DND-41 (cell line): Measurements from ENCODE around the gene TP53AIP1.

Source experiments
- EZH2 ChIP-seq: IDR thresholded peaks from 3 replicates; pipeline ENCODE4 v1.6.1; 2012; ENCODE audit warnings: borderline replicate concordance, low read depth, mild to moderate bottlenecking, moderate library complexity, low read length, inconsistent platforms; ENCODE audit not compliant: severe bottlenecking
- TF ChIP-seq, protein P1 (sequence below): IDR thresholded peaks from 2 replicates; pipeline ENCODE4 v1.5.1; 2012; ENCODE audit warnings: borderline replicate concordance, low read length, moderate library complexity, mild to moderate bottlenecking; ENCODE audit not compliant: poor library complexity, severe bottlenecking; ENCODE audit errors: extremely low read depth

DNA sequence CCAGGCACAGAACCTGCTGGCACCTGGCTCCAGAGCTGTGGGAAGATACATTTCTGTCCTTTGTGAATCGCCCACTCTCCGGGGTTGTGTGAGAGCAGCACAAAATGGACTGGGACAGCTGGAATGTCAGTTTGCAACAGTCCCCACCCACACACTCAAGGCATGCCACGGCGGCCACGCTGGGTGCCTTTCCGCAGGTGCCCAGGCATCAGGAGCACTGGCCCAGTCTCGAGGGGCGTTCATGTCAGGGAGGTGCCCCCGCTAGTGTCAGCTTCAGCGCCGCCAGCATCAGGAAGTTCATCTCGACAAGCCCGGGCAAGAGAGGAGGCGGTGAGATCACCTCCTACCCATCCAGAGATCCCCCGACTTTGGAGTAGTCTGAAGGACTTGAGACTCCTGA lies 2.1 kb downstream of the TP53AIP1 start:
- TF ChIP-seq, protein P1, sequence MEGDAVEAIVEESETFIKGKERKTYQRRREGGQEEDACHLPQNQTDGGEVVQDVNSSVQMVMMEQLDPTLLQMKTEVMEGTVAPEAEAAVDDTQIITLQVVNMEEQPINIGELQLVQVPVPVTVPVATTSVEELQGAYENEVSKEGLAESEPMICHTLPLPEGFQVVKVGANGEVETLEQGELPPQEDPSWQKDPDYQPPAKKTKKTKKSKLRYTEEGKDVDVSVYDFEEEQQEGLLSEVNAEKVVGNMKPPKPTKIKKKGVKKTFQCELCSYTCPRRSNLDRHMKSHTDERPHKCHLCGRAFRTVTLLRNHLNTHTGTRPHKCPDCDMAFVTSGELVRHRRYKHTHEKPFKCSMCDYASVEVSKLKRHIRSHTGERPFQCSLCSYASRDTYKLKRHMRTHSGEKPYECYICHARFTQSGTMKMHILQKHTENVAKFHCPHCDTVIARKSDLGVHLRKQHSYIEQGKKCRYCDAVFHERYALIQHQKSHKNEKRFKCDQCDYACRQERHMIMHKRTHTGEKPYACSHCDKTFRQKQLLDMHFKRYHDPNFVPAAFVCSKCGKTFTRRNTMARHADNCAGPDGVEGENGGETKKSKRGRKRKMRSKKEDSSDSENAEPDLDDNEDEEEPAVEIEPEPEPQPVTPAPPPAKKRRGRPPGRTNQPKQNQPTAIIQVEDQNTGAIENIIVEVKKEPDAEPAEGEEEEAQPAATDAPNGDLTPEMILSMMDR = no peak
- TF ChIP-seq EZH2 = no peak
